ENCODE measurements around the gene SYT1.

SYT1 gene

GRCh38 chr12:79388011-79388410 is 523.4 kb downstream of the SYT1 start:
- no peak overlapping the region for H3K4me3 ChIP-seq (ENCODE audit: low read length)
- H3K9me3 ChIP-seq (ENCODE audit: insufficient read depth, low read depth, low read length) = no peaks in the 10 kb centered on the region
- no peaks in the 10 kb centered on the region for H3K36me3 ChIP-seq (ENCODE audit: insufficient read depth, low read depth, low read length)
- no peaks in the 10 kb centered on the region for H3K27me3 ChIP-seq (ENCODE audit: insufficient read depth, low read length)
- H3K4me1 ChIP-seq (ENCODE audit: insufficient read depth, low read length) = no peaks in the 10 kb centered on the region
- no peak overlapping the region for H3K9ac ChIP-seq (ENCODE audit: low read depth, low read length)
- no peak overlapping the region for H3K27ac ChIP-seq (ENCODE audit: low read length)

- Histone ChIP-seq H3K4me1 (ENCODE audit: insufficient read depth, low read length) (no peaks in the 10 kb centered on the region), H3K4me3 (ENCODE audit: low read length) (no peak overlapping the region), H3K27me3 (ENCODE audit: insufficient read depth, low read length) (no peaks in the 10 kb centered on the region), H3K27ac (ENCODE audit: low read length) (no peak overlapping the region), H3K36me3 (ENCODE audit: insufficient read depth, low read depth, low read length) (no peaks in the 10 kb centered on the region), H3K9me3 (ENCODE audit: insufficient read depth, low read depth, low read length) (no peaks in the 10 kb centered on the region), H3K9ac (ENCODE audit: low read depth, low read length) (no peak overlapping the region)
Observed at GRCh38 chr12:79393842-79394241, 529.3 kb downstream of the SYT1 start.

- Histone ChIP-seq H3K9me3 (ENCODE audit: insufficient read depth, low read depth, low read length) (no peaks in the 10 kb centered on the region), H3K27me3 (ENCODE audit: insufficient read depth, low read length) (no peaks in the 10 kb centered on the region), H3K9ac (ENCODE audit: low read depth, low read length) (no peak overlapping the region), H3K4me3 (ENCODE audit: low read length) (no peak overlapping the region), H3K4me1 (ENCODE audit: insufficient read depth, low read length) (no peaks in the 10 kb centered on the region), H3K27ac (ENCODE audit: low read length) (no peak overlapping the region), H3K36me3 (ENCODE audit: insufficient read depth, low read depth, low read length) (no peaks in the 10 kb centered on the region)
Observed at GRCh38 chr12:79397609-79398008, 533.0 kb downstream of the SYT1 start.

GRCh38 chr12:79400481-79400880 is 535.9 kb downstream of the SYT1 start:
- Histone ChIP-seq H3K4me3 (ENCODE audit: low read length) (no peak overlapping the region), H3K27ac (ENCODE audit: low read length) (no peak overlapping the region), H3K4me1 (ENCODE audit: insufficient read depth, low read length) (peaks cover 11% of the 10 kb centered on the region; the same call in 1 of the 2 replicates), H3K9ac (ENCODE audit: low read depth, low read length) (no peak overlapping the region), H3K27me3 (ENCODE audit: insufficient read depth, low read length) (no peaks in the 10 kb centered on the region), H3K9me3 (ENCODE audit: insufficient read depth, low read depth, low read length) (no peaks in the 10 kb centered on the region), H3K36me3 (ENCODE audit: insufficient read depth, low read depth, low read length) (no peaks in the 10 kb centered on the region)

- H3K27ac ChIP-seq (ENCODE audit: low read length) = no peak overlapping the region
- no peaks in the 10 kb centered on the region for H3K9me3 ChIP-seq (ENCODE audit: insufficient read depth, low read depth, low read length)
- H3K4me3 ChIP-seq (ENCODE audit: low read length) = no peak overlapping the region
- H3K4me1 ChIP-seq (ENCODE audit: insufficient read depth, low read length) = peaks cover 11% of the 10 kb centered on the region; the same call in 1 of the 2 replicates
- no peaks in the 10 kb centered on the region for H3K36me3 ChIP-seq (ENCODE audit: insufficient read depth, low read depth, low read length)
- no peaks in the 10 kb centered on the region for H3K27me3 ChIP-seq (ENCODE audit: insufficient read depth, low read length)
- no peak overlapping the region for H3K9ac ChIP-seq (ENCODE audit: low read depth, low read length)
Observed at GRCh38 chr12:79402606-79403005, 538.0 kb downstream of the SYT1 start.

GRCh38 chr12:79406993-79407392 is 542.4 kb downstream of the SYT1 start:
- Histone ChIP-seq H3K36me3 (ENCODE audit: insufficient read depth, low read depth, low read length) (no peaks in the 10 kb centered on the region), H3K9ac (ENCODE audit: low read depth, low read length) (no peak overlapping the region), H3K4me1 (ENCODE audit: insufficient read depth, low read length) (peaks cover 35% of the 10 kb centered on the region), H3K4me3 (ENCODE audit: low read length) (no peak overlapping the region), H3K9me3 (ENCODE audit: insufficient read depth, low read depth, low read length) (no peaks in the 10 kb centered on the region), H3K27ac (ENCODE audit: low read length) (no peak overlapping the region), H3K27me3 (ENCODE audit: insufficient read depth, low read length) (no peaks in the 10 kb centered on the region)

- H3K9ac ChIP-seq (ENCODE audit: low read depth, low read length) = peak overlapping the region; percentile 64; the same call in 1 of the 2 replicates
- no peaks in the 10 kb centered on the region for H3K36me3 ChIP-seq (ENCODE audit: insufficient read depth, low read depth, low read length)
- H3K27ac ChIP-seq (ENCODE audit: low read length) = peak overlapping the region; percentile 77
- H3K9me3 ChIP-seq (ENCODE audit: insufficient read depth, low read depth, low read length) = no peaks in the 10 kb centered on the region
- no peaks in the 10 kb centered on the region for H3K27me3 ChIP-seq (ENCODE audit: insufficient read depth, low read length)
- no peak overlapping the region for H3K4me3 ChIP-seq (ENCODE audit: low read length)
- peaks cover 34% of the 10 kb centered on the region for H3K4me1 ChIP-seq (ENCODE audit: insufficient read depth, low read length)
Observed at GRCh38 chr12:79407671-79408622, 543.4 kb downstream of the SYT1 start.

GRCh38 chr12:79408689-79409088 is 544.1 kb downstream of the SYT1 start:
- H3K27ac ChIP-seq (ENCODE audit: low read length) = peak overlapping the region; percentile 77
- H3K27me3 ChIP-seq (ENCODE audit: insufficient read depth, low read length) = no peaks in the 10 kb centered on the region
- no peaks in the 10 kb centered on the region for H3K36me3 ChIP-seq (ENCODE audit: insufficient read depth, low read depth, low read length)
- H3K4me3 ChIP-seq (ENCODE audit: low read length) = no peak overlapping the region
- peaks cover 27% of the 10 kb centered on the region for H3K4me1 ChIP-seq (ENCODE audit: insufficient read depth, low read length)
- H3K9ac ChIP-seq (ENCODE audit: low read depth, low read length) = peak overlapping the region; percentile 64; the same call in 1 of the 2 replicates
- no peaks in the 10 kb centered on the region for H3K9me3 ChIP-seq (ENCODE audit: insufficient read depth, low read depth, low read length)

GRCh38 chr12:79409562-79409961 is 545.0 kb downstream of the SYT1 start:
- peak overlapping the region; percentile 64; the same call in 1 of the 2 replicates for H3K9ac ChIP-seq (ENCODE audit: low read depth, low read length)

GRCh38 chr12:79411791-79412190 is 547.2 kb downstream of the SYT1 start:
- Histone ChIP-seq H3K9me3 (ENCODE audit: insufficient read depth, low read depth, low read length) (no peaks in the 10 kb centered on the region), H3K4me1 (ENCODE audit: insufficient read depth, low read length) (peaks cover 35% of the 10 kb centered on the region), H3K9ac (ENCODE audit: low read depth, low read length) (no peak overlapping the region), H3K27ac (ENCODE audit: low read length) (no peak overlapping the region), H3K36me3 (ENCODE audit: insufficient read depth, low read depth, low read length) (no peaks in the 10 kb centered on the region), H3K4me3 (ENCODE audit: low read length) (no peak overlapping the region), H3K27me3 (ENCODE audit: insufficient read depth, low read length) (no peaks in the 10 kb centered on the region)

More at GRCh38 chr12:79409562-79409961, 545.0 kb downstream of the SYT1 start:
- peak overlapping the region; percentile 44 for H3K27ac ChIP-seq (ENCODE audit: low read length)
- no peaks in the 10 kb centered on the region for H3K36me3 ChIP-seq (ENCODE audit: insufficient read depth, low read depth, low read length)
- H3K4me1 ChIP-seq (ENCODE audit: insufficient read depth, low read length) = peaks cover 24% of the 10 kb centered on the region
- no peak overlapping the region for H3K4me3 ChIP-seq (ENCODE audit: low read length)
- H3K27me3 ChIP-seq (ENCODE audit: insufficient read depth, low read length) = no peaks in the 10 kb centered on the region
- no peaks in the 10 kb centered on the region for H3K9me3 ChIP-seq (ENCODE audit: insufficient read depth, low read depth, low read length)

- Histone ChIP-seq H3K9ac (ENCODE audit: low read depth, low read length) (no peak overlapping the region), H3K27me3 (ENCODE audit: insufficient read depth, low read length) (no peaks in the 10 kb centered on the region), H3K36me3 (ENCODE audit: insufficient read depth, low read depth, low read length) (no peaks in the 10 kb centered on the region), H3K9me3 (ENCODE audit: insufficient read depth, low read depth, low read length) (no peaks in the 10 kb centered on the region), H3K27ac (ENCODE audit: low read length) (no peak overlapping the region), H3K4me1 (ENCODE audit: insufficient read depth, low read length) (peaks cover 28% of the 10 kb centered on the region), H3K4me3 (ENCODE audit: low read length) (no peak overlapping the region)
Observed at GRCh38 chr12:79413796-79414195, 549.2 kb downstream of the SYT1 start.

- Histone ChIP-seq H3K4me3 (ENCODE audit: low read length) (no peak overlapping the region), H3K9me3 (ENCODE audit: insufficient read depth, low read depth, low read length) (no peaks in the 10 kb centered on the region), H3K9ac (ENCODE audit: low read depth, low read length) (no peak overlapping the region), H3K27me3 (ENCODE audit: insufficient read depth, low read length) (no peaks in the 10 kb centered on the region), H3K27ac (ENCODE audit: low read length) (no peak overlapping the region), H3K36me3 (ENCODE audit: insufficient read depth, low read depth, low read length) (no peaks in the 10 kb centered on the region), H3K4me1 (ENCODE audit: insufficient read depth, low read length) (peaks cover 23% of the 10 kb centered on the region)
Observed at GRCh38 chr12:79414252-79414651, 549.7 kb downstream of the SYT1 start.

Data from iPS-20b (cell line).